ENCODE measurements around the gene CELA2B. TPM values are rescaled to one million over a fixed set of nuclear protein-coding genes. Genes with fewer than 3 reads are reported as not detected.

CELA2B gene
- total RNA-seq, 6 experiments from 2014 or later: not detected

- ATAC-seq: no peak
Observed at GRCh38 chr1:15439325-15439724, 36.6 kb upstream of the CELA2B start.

DNA sequence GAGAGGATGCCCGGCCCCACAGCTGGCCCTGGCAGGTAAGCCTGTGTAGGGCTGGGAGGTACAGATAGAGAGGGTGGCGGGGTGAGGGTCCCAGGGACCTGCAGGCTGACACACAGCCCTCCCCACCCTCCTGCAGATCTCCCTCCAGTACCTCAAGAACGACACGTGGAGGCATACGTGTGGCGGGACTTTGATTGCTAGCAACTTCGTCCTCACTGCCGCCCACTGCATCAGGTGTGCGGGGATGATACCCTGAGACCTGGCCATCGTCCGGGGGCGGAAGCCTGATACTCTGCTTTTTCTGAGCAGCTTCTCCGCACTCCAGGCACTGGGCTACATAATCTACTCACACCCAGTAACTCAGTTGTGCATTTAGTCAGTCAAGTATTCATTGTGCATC, 35.5 kb upstream of the CELA2B start:
- no peaks in the 10 kb centered on the region for H3K27me3 ChIP-seq
- intact Hi-C loops (cut with DNase I): no loop called here
- H3K4me1 ChIP-seq: no peaks in the 10 kb centered on the region
- ATAC-seq (no peak), DNase-seq (no peak)
- no peak overlapping the region for H3K27ac ChIP-seq
- no peaks in the 10 kb centered on the region for H3K9me3 ChIP-seq
- no peaks in the 10 kb centered on the region for H3K36me3 ChIP-seq
- no peak for TF ChIP-seq POLR2A (IDR thresholded peaks at IDR 0.05)
- no peak overlapping the region for H3K4me3 ChIP-seq
- WGBS (ENCODE audit: insufficient coverage, low coverage, low lambda C conversion rate, missing lambda C conversion rate): no CpG with 5 or more reads among the region's 13 CpGs

More at GRCh38 chr1:15439325-15439724, 36.6 kb upstream of the CELA2B start:
- Histone ChIP-seq H3K27me3 (no peaks in the 10 kb centered on the region), H3K9me3 (no peaks in the 10 kb centered on the region), H3K36me3 (no peaks in the 10 kb centered on the region), H3K27ac (no peak overlapping the region), H3K4me3 (no peak overlapping the region), H3K4me1 (no peaks in the 10 kb centered on the region)
- WGBS (ENCODE audit: insufficient coverage, low coverage, low lambda C conversion rate, missing lambda C conversion rate): 92% methylated on average over 10 of the region's 14 CpGs
- DNase-seq: no peak
- TF ChIP-seq POLR2A (IDR thresholded peaks at IDR 0.05): no peak
- TF ChIP-seq, protein P1, sequence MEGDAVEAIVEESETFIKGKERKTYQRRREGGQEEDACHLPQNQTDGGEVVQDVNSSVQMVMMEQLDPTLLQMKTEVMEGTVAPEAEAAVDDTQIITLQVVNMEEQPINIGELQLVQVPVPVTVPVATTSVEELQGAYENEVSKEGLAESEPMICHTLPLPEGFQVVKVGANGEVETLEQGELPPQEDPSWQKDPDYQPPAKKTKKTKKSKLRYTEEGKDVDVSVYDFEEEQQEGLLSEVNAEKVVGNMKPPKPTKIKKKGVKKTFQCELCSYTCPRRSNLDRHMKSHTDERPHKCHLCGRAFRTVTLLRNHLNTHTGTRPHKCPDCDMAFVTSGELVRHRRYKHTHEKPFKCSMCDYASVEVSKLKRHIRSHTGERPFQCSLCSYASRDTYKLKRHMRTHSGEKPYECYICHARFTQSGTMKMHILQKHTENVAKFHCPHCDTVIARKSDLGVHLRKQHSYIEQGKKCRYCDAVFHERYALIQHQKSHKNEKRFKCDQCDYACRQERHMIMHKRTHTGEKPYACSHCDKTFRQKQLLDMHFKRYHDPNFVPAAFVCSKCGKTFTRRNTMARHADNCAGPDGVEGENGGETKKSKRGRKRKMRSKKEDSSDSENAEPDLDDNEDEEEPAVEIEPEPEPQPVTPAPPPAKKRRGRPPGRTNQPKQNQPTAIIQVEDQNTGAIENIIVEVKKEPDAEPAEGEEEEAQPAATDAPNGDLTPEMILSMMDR (IDR thresholded peaks at IDR 0.05): no peak
- intact Hi-C loops (cut with DNase I): no loop called here

DNA sequence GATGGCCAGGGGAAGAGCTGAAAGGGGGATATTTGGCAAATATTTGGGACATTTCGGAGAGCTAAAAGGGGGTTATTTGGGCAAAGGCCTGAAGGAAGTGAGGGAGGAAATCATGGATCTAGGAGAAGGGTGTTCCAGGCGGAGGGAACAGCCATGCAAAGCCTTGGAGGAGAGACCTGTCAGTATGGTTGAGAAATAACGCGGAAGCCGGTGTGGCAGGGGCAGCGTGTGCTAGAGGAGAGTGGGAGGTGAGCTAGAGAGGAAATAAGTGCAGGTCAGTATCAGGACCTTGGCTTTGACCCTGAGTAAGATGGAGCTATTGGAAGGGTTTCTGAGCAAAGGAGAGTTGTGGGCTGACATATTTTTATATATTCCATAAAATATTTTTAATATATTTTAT, 34.7 kb upstream of the CELA2B start:
- Histone ChIP-seq H3K27ac (no peak overlapping the region), H3K4me3 (no peak overlapping the region), H3K9me3 (no peaks in the 10 kb centered on the region), H3K36me3 (no peaks in the 10 kb centered on the region), H3K27me3 (no peaks in the 10 kb centered on the region), H3K4me1 (no peaks in the 10 kb centered on the region)
- TF ChIP-seq POLR2A (IDR thresholded peaks at IDR 0.05): no peak
- TF ChIP-seq, protein P1 (IDR thresholded peaks at IDR 0.05): no peak
- DNase-seq (no peak), ATAC-seq (no peak)
- intact Hi-C loops (cut with DNase I): no loop called here
- 74% methylated on average over 6 of the region's 6 CpGs for WGBS (ENCODE audit: insufficient coverage, low coverage, low lambda C conversion rate, missing lambda C conversion rate)

DNA sequence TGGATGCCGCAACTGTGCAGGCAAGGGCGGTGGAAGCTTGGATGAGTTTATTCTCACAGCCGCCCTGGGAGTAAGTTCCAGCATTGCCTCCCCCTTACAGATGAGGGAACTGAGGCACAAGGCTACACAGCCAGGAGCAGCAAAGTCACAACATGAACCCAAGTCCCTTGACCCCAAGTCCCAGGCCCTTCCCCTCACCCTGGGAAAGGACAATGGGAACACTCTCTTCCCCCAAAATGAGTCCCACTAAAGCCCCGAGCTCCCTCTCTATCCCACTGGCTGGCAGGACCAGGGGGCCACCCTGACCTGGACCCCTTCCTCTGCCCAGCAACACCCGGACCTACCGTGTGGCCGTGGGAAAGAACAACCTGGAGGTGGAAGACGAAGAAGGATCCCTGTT, 33.8 kb upstream of the CELA2B start:
- no peak overlapping the region for H3K27ac ChIP-seq
- no peaks in the 10 kb centered on the region for H3K27me3 ChIP-seq
- no peaks in the 10 kb centered on the region for H3K36me3 ChIP-seq
- DNase-seq (no peak), ATAC-seq (no peak)
- no peaks in the 10 kb centered on the region for H3K4me1 ChIP-seq
- H3K9me3 ChIP-seq: no peaks in the 10 kb centered on the region
- intact Hi-C loops (cut with DNase I): no loop called here
- WGBS (ENCODE audit: insufficient coverage, low coverage, low lambda C conversion rate, missing lambda C conversion rate): 93% methylated on average over 3 of the region's 8 CpGs
- no peak overlapping the region for H3K4me3 ChIP-seq
- no peak for TF ChIP-seq POLR2A (IDR thresholded peaks at IDR 0.05)
- TF ChIP-seq, protein P1 (IDR thresholded peaks at IDR 0.05): no peak

DNA sequence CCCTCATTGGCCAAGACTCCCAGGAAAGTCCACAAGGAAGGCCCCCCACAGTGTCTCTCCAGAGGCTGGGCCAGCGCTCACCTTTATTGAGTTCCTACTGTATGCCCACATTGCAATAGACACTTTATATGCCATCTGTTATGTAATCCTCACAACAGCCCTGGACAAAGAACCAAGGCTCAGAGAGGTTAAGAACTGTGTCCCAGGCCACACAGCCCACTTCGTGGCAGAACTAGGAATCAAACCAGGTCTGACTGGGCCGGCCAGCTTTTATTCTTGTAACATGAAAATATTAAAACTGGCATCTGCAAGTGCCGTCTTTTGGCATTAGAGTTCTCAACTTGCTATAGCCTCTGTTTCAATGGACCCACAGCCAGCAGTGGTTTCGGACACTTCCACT, 33.1 kb upstream of the CELA2B start:
- H3K4me3 ChIP-seq: no peak overlapping the region
- WGBS (ENCODE audit: insufficient coverage, low coverage, low lambda C conversion rate, missing lambda C conversion rate): 80% methylated on average over 2 of the region's 5 CpGs
- no peak for TF ChIP-seq POLR2A (IDR thresholded peaks at IDR 0.05)
- TF ChIP-seq, protein P1 (IDR thresholded peaks at IDR 0.05): no peak

More for the DNA sequence above, 33.1 kb upstream of the CELA2B start:
- Histone ChIP-seq H3K36me3 (no peaks in the 10 kb centered on the region), H3K27me3 (no peaks in the 10 kb centered on the region), H3K4me1 (no peaks in the 10 kb centered on the region), H3K27ac (no peak overlapping the region), H3K9me3 (no peaks in the 10 kb centered on the region)
- ATAC-seq (no peak), DNase-seq (no peak)
- intact Hi-C loops (cut with DNase I): no loop called here

All from right lobe of liver (tissue), 6 donors.